ENCODE results near the gene LACC1.

LACC1 gene

DNA sequence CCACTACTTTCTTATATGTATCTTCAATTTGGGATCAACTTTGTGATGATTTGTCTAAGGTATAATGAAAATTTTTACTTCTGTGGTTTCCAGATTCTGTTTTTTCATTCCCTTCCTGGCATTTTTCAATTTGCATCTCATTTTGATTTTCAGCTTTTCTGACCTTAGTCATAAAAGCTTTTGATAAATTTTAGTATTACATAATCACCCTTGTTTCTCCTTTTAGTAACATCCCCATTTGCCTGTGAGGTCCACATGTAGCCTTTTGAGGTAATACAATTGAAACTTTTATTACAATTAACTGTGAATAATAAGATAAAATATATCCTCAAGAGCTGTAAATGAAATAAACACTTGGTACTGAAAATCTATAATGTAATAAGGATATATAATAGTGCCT is 31.2 kb downstream of the LACC1 start:
- no peaks in the 10 kb centered on the region for H3K36me3 ChIP-seq
- no peaks in the 10 kb centered on the region for H3K27me3 ChIP-seq (ENCODE audit: insufficient read depth, low read depth, severe bottlenecking)
- TF ChIP-seq, protein P1, sequence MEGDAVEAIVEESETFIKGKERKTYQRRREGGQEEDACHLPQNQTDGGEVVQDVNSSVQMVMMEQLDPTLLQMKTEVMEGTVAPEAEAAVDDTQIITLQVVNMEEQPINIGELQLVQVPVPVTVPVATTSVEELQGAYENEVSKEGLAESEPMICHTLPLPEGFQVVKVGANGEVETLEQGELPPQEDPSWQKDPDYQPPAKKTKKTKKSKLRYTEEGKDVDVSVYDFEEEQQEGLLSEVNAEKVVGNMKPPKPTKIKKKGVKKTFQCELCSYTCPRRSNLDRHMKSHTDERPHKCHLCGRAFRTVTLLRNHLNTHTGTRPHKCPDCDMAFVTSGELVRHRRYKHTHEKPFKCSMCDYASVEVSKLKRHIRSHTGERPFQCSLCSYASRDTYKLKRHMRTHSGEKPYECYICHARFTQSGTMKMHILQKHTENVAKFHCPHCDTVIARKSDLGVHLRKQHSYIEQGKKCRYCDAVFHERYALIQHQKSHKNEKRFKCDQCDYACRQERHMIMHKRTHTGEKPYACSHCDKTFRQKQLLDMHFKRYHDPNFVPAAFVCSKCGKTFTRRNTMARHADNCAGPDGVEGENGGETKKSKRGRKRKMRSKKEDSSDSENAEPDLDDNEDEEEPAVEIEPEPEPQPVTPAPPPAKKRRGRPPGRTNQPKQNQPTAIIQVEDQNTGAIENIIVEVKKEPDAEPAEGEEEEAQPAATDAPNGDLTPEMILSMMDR (IDR thresholded peaks at IDR 0.05; ENCODE audit: low read depth, low read length): no peak
- no peaks in the 10 kb centered on the region for H3K9me3 ChIP-seq (ENCODE audit: severe bottlenecking)
- no peak overlapping the region for H3K4me3 ChIP-seq (ENCODE audit: low read depth, low read length)
- no peak for DNase-seq
- no peak overlapping the region for H3K27ac ChIP-seq

DNA sequence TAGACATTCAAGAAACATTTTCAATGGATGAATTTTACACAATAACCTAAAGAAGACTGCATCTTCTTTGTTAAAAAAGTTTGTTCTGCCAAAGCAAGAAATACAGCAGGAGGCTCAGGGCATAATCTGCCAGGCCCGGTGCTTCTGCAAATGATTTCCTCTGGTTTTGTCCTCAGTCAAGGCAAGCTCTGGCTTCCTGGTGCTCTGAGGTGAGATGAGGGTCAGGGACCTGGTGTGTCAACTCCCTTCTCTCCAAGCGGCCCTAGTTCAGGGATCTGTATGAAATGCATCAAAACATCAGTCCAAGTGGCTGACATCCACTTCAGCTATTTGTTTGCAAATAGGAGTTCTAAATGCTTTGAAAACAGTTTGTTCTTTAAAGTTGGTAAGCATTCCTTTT is 31.6 kb downstream of the LACC1 start:
- no peaks in the 10 kb centered on the region for H3K36me3 ChIP-seq
- no peak for DNase-seq
- H3K4me3 ChIP-seq (ENCODE audit: low read depth, low read length): no peak overlapping the region
- TF ChIP-seq, protein P1 (IDR thresholded peaks at IDR 0.05; ENCODE audit: low read depth, low read length): no peak
- H3K27me3 ChIP-seq (ENCODE audit: insufficient read depth, low read depth, severe bottlenecking): no peaks in the 10 kb centered on the region
- H3K9me3 ChIP-seq (ENCODE audit: severe bottlenecking): no peaks in the 10 kb centered on the region
- no peak overlapping the region for H3K27ac ChIP-seq

DNA sequence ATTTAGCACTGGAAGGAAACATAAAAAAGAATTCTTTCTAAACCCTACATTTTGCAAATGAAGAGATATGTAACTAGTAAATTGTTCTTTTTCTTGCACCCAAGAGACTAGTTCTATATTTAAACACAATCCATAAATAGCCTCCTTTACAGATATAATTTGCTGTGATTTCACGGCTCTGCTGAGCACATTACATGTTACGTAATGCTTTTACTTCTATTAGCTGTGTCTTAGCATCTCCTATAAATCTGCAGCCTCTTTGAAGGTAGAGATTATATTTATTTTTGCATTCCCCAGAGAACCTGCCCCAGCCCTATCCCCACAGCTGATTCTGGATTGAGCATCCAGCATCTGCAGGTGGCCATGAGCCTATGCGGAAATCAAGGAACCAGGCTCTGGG is 32.2 kb downstream of the LACC1 start:
- no peak for DNase-seq
- H3K9me3 ChIP-seq (ENCODE audit: severe bottlenecking): no peaks in the 10 kb centered on the region
- no peak overlapping the region for H3K4me3 ChIP-seq (ENCODE audit: low read depth, low read length)
- no peaks in the 10 kb centered on the region for H3K36me3 ChIP-seq
- no peak overlapping the region for H3K27ac ChIP-seq
- TF ChIP-seq, protein P1 (IDR thresholded peaks at IDR 0.05; ENCODE audit: low read depth, low read length): no peak
- H3K27me3 ChIP-seq (ENCODE audit: insufficient read depth, low read depth, severe bottlenecking): no peaks in the 10 kb centered on the region

DNA sequence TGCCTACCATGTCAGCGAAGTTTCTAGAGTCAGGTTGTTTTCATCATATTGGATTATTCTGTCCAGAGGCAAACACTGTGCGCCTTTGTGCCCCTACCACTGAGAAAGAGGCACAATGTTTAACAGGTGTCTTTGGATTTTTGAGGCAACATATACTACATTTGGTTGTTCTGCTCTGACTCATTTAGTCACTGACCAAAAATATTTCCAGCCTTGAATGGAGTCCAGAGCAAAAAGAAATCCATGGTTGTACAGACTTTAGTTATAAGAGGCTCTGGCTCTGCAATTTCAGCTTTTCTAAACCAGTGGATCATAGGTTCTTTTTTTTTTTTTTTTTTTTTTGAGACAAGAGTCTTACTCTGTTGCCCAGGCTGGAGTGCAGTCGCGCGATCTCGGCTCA is 35.7 kb downstream of the LACC1 start:
- H3K36me3 ChIP-seq: no peaks in the 10 kb centered on the region
- TF ChIP-seq, protein P1 (IDR thresholded peaks at IDR 0.05; ENCODE audit: low read depth, low read length): no peak
- no peak for DNase-seq
- H3K9me3 ChIP-seq (ENCODE audit: severe bottlenecking): no peaks in the 10 kb centered on the region
- H3K27me3 ChIP-seq (ENCODE audit: insufficient read depth, low read depth, severe bottlenecking): no peaks in the 10 kb centered on the region
- H3K4me3 ChIP-seq (ENCODE audit: low read depth, low read length): no peak overlapping the region
- H3K27ac ChIP-seq: no peak overlapping the region

DNA sequence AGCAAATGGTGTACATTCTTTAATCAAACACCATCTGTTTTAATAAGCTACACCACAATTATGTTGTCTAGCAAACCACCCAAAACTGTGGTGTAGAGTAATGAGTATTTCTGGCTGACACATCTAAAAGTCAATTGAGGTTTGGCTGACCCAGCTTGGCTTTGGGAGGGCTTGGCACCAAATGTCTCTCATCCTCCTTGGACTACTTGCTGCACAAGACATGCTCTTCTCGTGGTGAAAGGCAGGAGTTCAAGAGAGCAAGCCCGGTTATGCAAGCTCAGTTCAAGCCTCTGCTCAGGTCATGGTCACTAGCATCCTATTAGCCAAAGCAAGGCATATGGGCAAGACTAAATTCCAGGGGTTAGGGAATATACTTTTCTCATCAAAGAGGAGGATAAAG is 37.1 kb downstream of the LACC1 start:
- Histone ChIP-seq H3K36me3 (no peaks in the 10 kb centered on the region), H3K4me3 (ENCODE audit: low read depth, low read length) (no peak overlapping the region), H3K27me3 (ENCODE audit: insufficient read depth, low read depth, severe bottlenecking) (no peaks in the 10 kb centered on the region), H3K9me3 (ENCODE audit: severe bottlenecking) (no peaks in the 10 kb centered on the region), H3K27ac (no peak overlapping the region)
- TF ChIP-seq, protein P1 (IDR thresholded peaks at IDR 0.05; ENCODE audit: low read depth, low read length): no peak
- no peak for DNase-seq

DNA sequence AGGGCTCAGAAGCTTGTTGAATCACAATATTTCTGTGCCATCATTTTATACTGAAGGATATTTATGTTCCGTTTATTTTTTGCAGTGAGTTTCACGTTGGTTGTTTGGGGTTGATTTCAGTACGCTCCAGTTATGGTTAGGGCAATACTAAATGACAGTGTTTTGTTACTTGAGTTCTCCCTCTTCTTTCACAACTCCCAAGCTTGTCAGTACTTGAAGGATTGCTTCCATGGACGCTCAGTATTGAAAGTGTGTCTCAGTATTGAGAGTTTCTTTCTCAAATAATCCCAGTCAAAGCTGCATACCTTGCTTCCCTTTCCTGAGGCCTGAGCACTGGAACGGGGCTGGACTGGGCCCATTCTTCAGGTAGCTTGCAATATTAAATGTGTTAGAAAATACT is 38.9 kb downstream of the LACC1 start:
- Histone ChIP-seq H3K36me3 (no peaks in the 10 kb centered on the region), H3K9me3 (ENCODE audit: severe bottlenecking) (no peaks in the 10 kb centered on the region), H3K27ac (no peak overlapping the region), H3K27me3 (ENCODE audit: insufficient read depth, low read depth, severe bottlenecking) (no peaks in the 10 kb centered on the region), H3K4me3 (ENCODE audit: low read depth, low read length) (no peak overlapping the region)
- no peak for DNase-seq
- TF ChIP-seq, protein P1 (IDR thresholded peaks at IDR 0.05; ENCODE audit: low read depth, low read length): no peak

All from WERI-Rb-1 (cell line).